ENCODE measurements around the gene COPS6.

The COPS6 gene

DNA sequence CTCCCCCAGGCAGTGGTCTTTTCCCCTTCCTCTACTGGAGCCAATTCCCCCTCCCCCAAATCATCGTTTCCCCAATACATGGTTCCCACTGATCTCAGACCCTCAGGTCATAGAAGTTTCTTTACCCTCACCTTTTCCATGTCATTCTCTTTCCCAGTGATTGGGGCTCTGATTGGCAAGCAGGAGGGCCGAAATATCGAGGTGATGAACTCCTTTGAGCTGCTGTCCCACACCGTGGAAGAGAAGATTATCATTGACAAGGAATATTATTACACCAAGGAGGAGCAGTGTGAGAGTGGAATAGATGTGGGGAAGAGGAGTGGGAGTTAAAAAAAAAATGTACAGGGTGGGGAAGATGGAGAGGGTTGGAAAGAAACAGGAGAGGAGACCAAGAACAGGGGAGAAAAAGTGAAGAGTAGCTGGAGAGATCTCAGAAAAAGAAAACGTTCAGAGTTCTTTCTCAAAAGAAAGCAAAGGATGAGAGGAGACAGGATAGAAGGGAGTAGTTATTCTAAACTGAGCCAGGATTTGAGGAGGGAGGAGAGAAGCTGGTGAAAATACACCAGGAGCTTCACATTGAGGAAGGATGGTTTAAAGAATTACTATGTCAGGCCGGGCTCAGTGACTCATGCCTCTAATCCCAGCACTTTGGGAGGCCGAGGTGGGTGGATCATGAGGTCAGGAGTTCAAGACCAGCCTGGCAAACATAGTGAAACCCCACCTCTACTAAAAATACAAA, 858 bp downstream of the COPS6 start:
- no peak for FAIRE-seq
- TF ChIP-seq PAX5 (IDR thresholded peaks at IDR 0.05; ENCODE audit: insufficient read depth, low read length, severe bottlenecking): no peak
- no peak for TF ChIP-seq POLR2AphosphoS5 (IDR thresholded peaks at IDR 0.05; ENCODE audit: low read depth, low read length)
- no peak for TF ChIP-seq POU2F2 (IDR thresholded peaks at IDR 0.05; ENCODE audit: low read depth, low read length)
- TF ChIP-seq SPI1 (IDR thresholded peaks at IDR 0.05; ENCODE audit: low read depth, low read length): no peak
- TF ChIP-seq POLR2A (IDR thresholded peaks at IDR 0.05; ENCODE audit: low read depth, low read length): no peak
- TF ChIP-seq TAF1 (IDR thresholded peaks at IDR 0.05; ENCODE audit: low read depth, low read length): no peak
- DNase-seq (ENCODE audit: insufficient read length, low spot score): no peak

- DNase-seq (ENCODE audit: insufficient read length, low spot score): no peak
- no peak for FAIRE-seq
- no peak for TF ChIP-seq POLR2AphosphoS5 (IDR thresholded peaks at IDR 0.05; ENCODE audit: low read depth, low read length)
- TF ChIP-seq TAF1 (IDR thresholded peaks at IDR 0.05; ENCODE audit: low read depth, low read length): no peak
- no peak for TF ChIP-seq SPI1 (IDR thresholded peaks at IDR 0.05; ENCODE audit: low read depth, low read length)
- TF ChIP-seq POLR2A (IDR thresholded peaks at IDR 0.05; ENCODE audit: low read depth, low read length): no peak; the same call in 1 of the 2 replicates
- TF ChIP-seq POU2F2 (IDR thresholded peaks at IDR 0.05; ENCODE audit: low read depth, low read length): no peak
- no peak for TF ChIP-seq PAX5 (IDR thresholded peaks at IDR 0.05; ENCODE audit: insufficient read depth, low read length, severe bottlenecking)
Measured at GRCh38 chr7:100090527-100091410, 2.0 kb downstream of the COPS6 start.

- DNase-seq (ENCODE audit: insufficient read length, low spot score): no peak
- TF ChIP-seq POLR2AphosphoS5 (IDR thresholded peaks at IDR 0.05; ENCODE audit: low read depth, low read length) (peak; percentile 83), POLR2A (IDR thresholded peaks at IDR 0.05; ENCODE audit: low read depth, low read length) (peak; percentile 65; the same call in 1 of the 2 replicates), TAF1 (IDR thresholded peaks at IDR 0.05; ENCODE audit: low read depth, low read length) (no peak), PAX5 (IDR thresholded peaks at IDR 0.05; ENCODE audit: insufficient read depth, low read length, severe bottlenecking) (no peak), POU2F2 (IDR thresholded peaks at IDR 0.05; ENCODE audit: low read depth, low read length) (peak; percentile 71; the same call in 1 of the 2 replicates)
- no peak for FAIRE-seq
Measured at GRCh38 chr7:100091411-100092181, 2.8 kb downstream of the COPS6 start.

DNA sequence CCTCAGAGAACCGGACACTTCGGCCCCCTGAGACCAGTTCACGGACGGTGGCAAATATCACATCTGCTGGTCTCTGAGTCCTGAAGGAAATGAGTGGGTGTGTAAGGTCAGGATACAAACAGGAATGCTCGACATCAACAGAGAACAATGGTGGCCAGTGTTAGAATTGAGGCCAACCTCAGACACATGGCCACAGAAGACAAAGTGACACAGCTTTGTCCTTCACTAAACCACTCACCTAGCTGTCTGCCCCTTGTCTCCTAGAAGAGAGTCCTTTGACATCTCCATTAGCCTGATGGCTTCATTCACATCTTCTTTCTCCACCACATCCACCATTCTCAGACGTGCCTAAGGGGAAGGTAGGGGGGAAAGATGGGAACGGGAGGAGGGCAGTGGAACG, 4.3 kb downstream of the COPS6 start:
- no peak for FAIRE-seq
- TF ChIP-seq PAX5 (IDR thresholded peaks at IDR 0.05; ENCODE audit: insufficient read depth, low read length, severe bottlenecking): no peak
- TF ChIP-seq POLR2AphosphoS5 (IDR thresholded peaks at IDR 0.05; ENCODE audit: low read depth, low read length): 0 out of 2 replicates have a peak, but pooled peaks have one; percentile 67

GRCh38 chr7:100093498-100093897, 4.7 kb downstream of the COPS6 start:
- no peak for TF ChIP-seq SPI1 (IDR thresholded peaks at IDR 0.05; ENCODE audit: low read depth, low read length)
- no peak for TF ChIP-seq PAX5 (IDR thresholded peaks at IDR 0.05; ENCODE audit: insufficient read depth, low read length, severe bottlenecking)
- no peak for TF ChIP-seq POU2F2 (IDR thresholded peaks at IDR 0.05; ENCODE audit: low read depth, low read length)
- TF ChIP-seq POLR2AphosphoS5 (IDR thresholded peaks at IDR 0.05; ENCODE audit: low read depth, low read length): no peak
- DNase-seq (ENCODE audit: insufficient read length, low spot score) (no peak), FAIRE-seq (no peak)

More for the DNA sequence above, 4.3 kb downstream of the COPS6 start:
- DNase-seq (ENCODE audit: insufficient read length, low spot score): no peak

DNA sequence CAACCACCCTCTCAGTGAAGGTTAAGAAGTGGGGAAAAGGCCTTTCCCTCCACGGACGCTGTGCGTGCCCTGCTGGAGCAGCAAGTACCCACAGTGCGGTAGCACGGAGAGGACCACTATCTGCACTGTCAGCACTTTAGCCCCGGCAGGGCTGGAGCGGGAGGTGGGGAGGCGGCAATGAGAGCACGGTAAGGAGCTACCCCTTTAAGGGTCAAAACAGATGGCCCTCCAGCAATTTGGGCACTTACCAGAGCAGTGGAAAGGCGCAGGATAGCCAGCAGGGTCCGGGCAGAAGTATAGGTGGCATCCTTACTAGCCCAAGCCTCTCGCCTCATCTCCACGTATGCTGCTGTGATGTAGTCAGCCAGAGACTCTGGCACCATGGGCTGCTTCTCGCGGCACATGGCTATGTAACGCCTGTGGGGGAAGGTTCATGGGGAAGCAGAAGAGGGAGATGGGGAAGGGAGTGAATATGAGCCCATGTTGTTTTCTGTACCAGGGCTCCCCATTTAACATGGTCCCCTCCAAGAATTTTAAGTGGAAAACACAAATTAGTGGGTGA, 5.2 kb downstream of the COPS6 start:
- DNase-seq (ENCODE audit: insufficient read length, low spot score) (no peak), FAIRE-seq (no peak)
- peak; percentile 76; the same call in 1 of the 2 replicates for TF ChIP-seq POLR2AphosphoS5 (IDR thresholded peaks at IDR 0.05; ENCODE audit: low read depth, low read length)
- no peak for TF ChIP-seq SPI1 (IDR thresholded peaks at IDR 0.05; ENCODE audit: low read depth, low read length)
- no peak for TF ChIP-seq POLR2A (IDR thresholded peaks at IDR 0.05; ENCODE audit: low read depth, low read length)

DNA sequence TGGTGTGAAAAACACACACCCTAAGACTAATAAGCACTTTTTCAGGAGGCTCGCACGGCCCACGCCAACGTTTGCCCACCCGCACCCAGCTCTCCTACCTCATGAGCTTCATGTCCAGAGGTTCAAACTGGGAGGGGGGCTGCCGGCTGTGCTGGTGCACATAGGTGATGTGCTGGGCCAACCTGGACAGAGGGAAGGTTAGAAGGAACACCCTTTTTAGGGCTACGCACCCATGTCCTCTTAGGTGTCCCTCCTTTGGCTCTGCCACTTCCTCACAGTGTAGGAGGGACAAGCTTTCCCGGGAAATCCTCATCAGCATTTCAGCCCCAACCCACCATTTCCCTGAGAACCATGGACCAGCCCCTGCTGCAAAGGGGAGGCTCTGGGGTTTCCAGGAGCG, 6.5 kb downstream of the COPS6 start:
- TF ChIP-seq TAF1 (IDR thresholded peaks at IDR 0.05; ENCODE audit: low read depth, low read length): no peak
- TF ChIP-seq POLR2AphosphoS5 (IDR thresholded peaks at IDR 0.05; ENCODE audit: low read depth, low read length): peak; percentile 55
- no peak for DNase-seq (ENCODE audit: insufficient read length, low spot score)
- FAIRE-seq: no peak

- no peak for TF ChIP-seq TAF1 (IDR thresholded peaks at IDR 0.05; ENCODE audit: low read depth, low read length)
- TF ChIP-seq POLR2A (IDR thresholded peaks at IDR 0.05; ENCODE audit: low read depth, low read length): no peak
- no peak for TF ChIP-seq PAX5 (IDR thresholded peaks at IDR 0.05; ENCODE audit: insufficient read depth, low read length, severe bottlenecking)
- no peak for TF ChIP-seq SPI1 (IDR thresholded peaks at IDR 0.05; ENCODE audit: low read depth, low read length)
- TF ChIP-seq POU2F2 (IDR thresholded peaks at IDR 0.05; ENCODE audit: low read depth, low read length): no peak
- no peak for TF ChIP-seq POLR2AphosphoS5 (IDR thresholded peaks at IDR 0.05; ENCODE audit: low read depth, low read length)
- DNase-seq (ENCODE audit: insufficient read length, low spot score) (no peak), FAIRE-seq (no peak)
Measured at GRCh38 chr7:100095704-100096103, 6.9 kb downstream of the COPS6 start.

DNA sequence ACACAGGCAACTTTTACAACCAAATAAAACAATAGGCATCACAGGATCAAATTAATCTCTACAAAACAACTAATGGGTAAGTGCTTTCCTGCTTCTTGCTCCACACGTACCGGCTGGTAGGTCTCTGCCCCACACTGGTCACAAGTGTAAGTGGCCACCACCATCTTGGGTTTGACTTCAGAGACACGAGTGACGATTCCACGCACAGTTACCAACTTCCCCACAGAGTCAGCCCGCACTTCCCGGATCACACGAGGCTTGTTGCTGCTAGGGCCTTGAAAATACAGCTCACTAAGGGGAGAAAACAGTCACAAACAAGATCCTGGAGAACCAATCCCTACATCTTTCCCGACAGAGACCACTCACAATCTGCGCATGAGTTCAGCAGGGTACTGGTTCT, 10.1 kb downstream of the COPS6 start:
- FAIRE-seq (no peak), DNase-seq (ENCODE audit: insufficient read length, low spot score) (no peak)
- TF ChIP-seq SPI1 (IDR thresholded peaks at IDR 0.05; ENCODE audit: low read depth, low read length) (no peak), POLR2A (IDR thresholded peaks at IDR 0.05; ENCODE audit: low read depth, low read length) (no peak; the same call in 1 of the 2 replicates), TAF1 (IDR thresholded peaks at IDR 0.05; ENCODE audit: low read depth, low read length) (no peak), PAX5 (IDR thresholded peaks at IDR 0.05; ENCODE audit: insufficient read depth, low read length, severe bottlenecking) (no peak), POU2F2 (IDR thresholded peaks at IDR 0.05; ENCODE audit: low read depth, low read length) (no peak), POLR2AphosphoS5 (IDR thresholded peaks at IDR 0.05; ENCODE audit: low read depth, low read length) (no peak; the same call in 1 of the 2 replicates)
